Cardiac fibroblast (primary cell): ENCODE data around the gene IQGAP1.
"Not testable (repeated sequence)": the region's sequence is repeated elsewhere in the genome, so short reads cannot be mapped to it uniquely, and the experiment has no call there.

Source experiments
- DNase-seq, 2 donors: peaks; one replicate each; pipeline versions ENCODE4 v3.0.0 to v3.0.0-alpha.2; 2010; ENCODE audit warnings: low read depth in 2 of 2
- H3K4me3 ChIP-seq, 2 donors: replicated peaks in 1 of 2; 1 replicate in 1 of 2; 2 replicates in 1 of 2; pipeline ENCODE4 v1.5.1; 2011; ENCODE audit warnings: low read depth in 2 of 2, low read length in 2 of 2, mild to moderate bottlenecking in 2 of 2, moderate library complexity in 1 of 2
- CTCF ChIP-seq: IDR thresholded peaks from one replicate; pipeline ENCODE4 v1.5.1; 2011; ENCODE audit warnings: low read depth, mild to moderate bottlenecking, low read length, inconsistent platforms

Gene IQGAP1

GRCh38 chr15:90497912-90498311 is 109.9 kb downstream of the IQGAP1 start:
- no peak overlapping the region for H3K4me3 ChIP-seq
- TF ChIP-seq CTCF, result no peak
- no peak for DNase-seq

- no peak for TF ChIP-seq CTCF
- DNase-seq, result no peak
Observed at GRCh38 chr15:90500171-90500570, 112.1 kb downstream of the IQGAP1 start.

GRCh38 chr15:90501898-90502297 is 113.9 kb downstream of the IQGAP1 start:
- TF ChIP-seq CTCF, result no peak
- H3K4me3 ChIP-seq, result no peak overlapping the region

More at GRCh38 chr15:90500171-90500570, 112.1 kb downstream of the IQGAP1 start:
- no peak overlapping the region for H3K4me3 ChIP-seq

GRCh38 chr15:90510781-90511180 is 122.7 kb downstream of the IQGAP1 start:
- DNase-seq, H3K4me3 ChIP-seq: not testable (repeated sequence)

More at GRCh38 chr15:90501898-90502297, 113.9 kb downstream of the IQGAP1 start:
- DNase-seq, result no peak

GRCh38 chr15:90511211-90511618 is 123.2 kb downstream of the IQGAP1 start:
- not testable (repeated sequence) for DNase-seq, H3K4me3 ChIP-seq

GRCh38 chr15:90512276-90512675 is 124.2 kb downstream of the IQGAP1 start:
- no peak overlapping the region for H3K4me3 ChIP-seq
- DNase-seq, result no peak
- no peak for TF ChIP-seq CTCF

GRCh38 chr15:90512981-90513380 is 124.9 kb downstream of the IQGAP1 start:
- no peak for TF ChIP-seq CTCF
- no peak overlapping the region for H3K4me3 ChIP-seq
- no peak for DNase-seq

- no peak overlapping the region for H3K4me3 ChIP-seq
- TF ChIP-seq CTCF, result no peak
- DNase-seq, result no peak
Observed at GRCh38 chr15:90513448-90513847, 125.4 kb downstream of the IQGAP1 start.

- not testable (repeated sequence) for DNase-seq, H3K4me3 ChIP-seq
Observed at GRCh38 chr15:90513893-90514292, 125.9 kb downstream of the IQGAP1 start.
